Measurements from ENCODE around the gene SHISA5. TPM values are rescaled to one million over a fixed set of nuclear protein-coding genes. Genes with fewer than 3 reads are reported as not detected.
A peak's percentile ranks its signal among the peaks of the same experiment; 100 is the strongest.

The SHISA5 gene
- total RNA-seq, 1 donor from 2014 or later, result 95.7 TPM

DNA sequence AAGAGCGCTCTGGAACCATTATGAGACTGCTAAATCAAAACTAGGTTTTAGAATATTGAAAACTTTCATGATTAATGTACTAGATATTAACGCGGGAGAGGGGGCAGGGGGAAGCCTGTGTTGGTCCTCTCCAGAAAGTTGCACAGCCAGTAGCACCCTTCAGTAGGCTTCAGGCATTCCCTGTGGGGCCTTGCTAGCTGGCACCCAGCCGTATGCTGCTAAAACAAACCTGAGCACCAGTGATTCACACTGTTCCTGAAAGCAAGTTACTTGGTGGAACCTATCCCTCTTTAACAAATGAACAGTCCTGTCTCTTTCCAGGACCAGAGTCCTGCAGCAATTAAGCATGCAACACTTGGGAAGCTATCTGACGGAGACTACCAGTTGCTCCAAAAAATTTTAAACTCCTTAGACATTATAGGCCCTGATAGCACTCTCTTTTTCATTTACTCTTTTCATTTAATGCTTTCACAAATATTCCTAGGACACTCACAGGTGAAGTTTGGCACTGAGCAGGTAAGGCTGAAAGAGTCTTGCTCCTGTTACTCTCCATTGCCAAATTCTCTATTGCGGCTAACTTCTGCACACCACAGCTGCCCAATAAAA, 58.6 kb downstream of the SHISA5 start:
- Mint-ChIP-seq H3K9me3 (no peaks in the 10 kb centered on the region), H3K4me1 (peaks cover 52% of the 10 kb centered on the region), H3K4me3 (peak overlapping the region; percentile 85), H3K36me3 (ENCODE audit: low read depth) (peaks cover 35% of the 10 kb centered on the region), H3K27ac (peak overlapping the region; percentile 82), H3K27me3 (no peaks in the 10 kb centered on the region)
- ChIA-PET POLR2A (interaction anchor here (0.5 to 2.4 kb wide), 9 partner anchors 18 to 269 kb away, joined by 3 to 24 read pairs (median 4); partner anchors contain the start of gene CDC25A), CTCF (interaction anchor here (1.7 to 3.4 kb wide), 3 partner anchors 9 to 62 kb away, joined by 12 to 35 read pairs (median 16); no protein-coding TSS in a partner anchor)
- TF ChIP-seq, protein P1, sequence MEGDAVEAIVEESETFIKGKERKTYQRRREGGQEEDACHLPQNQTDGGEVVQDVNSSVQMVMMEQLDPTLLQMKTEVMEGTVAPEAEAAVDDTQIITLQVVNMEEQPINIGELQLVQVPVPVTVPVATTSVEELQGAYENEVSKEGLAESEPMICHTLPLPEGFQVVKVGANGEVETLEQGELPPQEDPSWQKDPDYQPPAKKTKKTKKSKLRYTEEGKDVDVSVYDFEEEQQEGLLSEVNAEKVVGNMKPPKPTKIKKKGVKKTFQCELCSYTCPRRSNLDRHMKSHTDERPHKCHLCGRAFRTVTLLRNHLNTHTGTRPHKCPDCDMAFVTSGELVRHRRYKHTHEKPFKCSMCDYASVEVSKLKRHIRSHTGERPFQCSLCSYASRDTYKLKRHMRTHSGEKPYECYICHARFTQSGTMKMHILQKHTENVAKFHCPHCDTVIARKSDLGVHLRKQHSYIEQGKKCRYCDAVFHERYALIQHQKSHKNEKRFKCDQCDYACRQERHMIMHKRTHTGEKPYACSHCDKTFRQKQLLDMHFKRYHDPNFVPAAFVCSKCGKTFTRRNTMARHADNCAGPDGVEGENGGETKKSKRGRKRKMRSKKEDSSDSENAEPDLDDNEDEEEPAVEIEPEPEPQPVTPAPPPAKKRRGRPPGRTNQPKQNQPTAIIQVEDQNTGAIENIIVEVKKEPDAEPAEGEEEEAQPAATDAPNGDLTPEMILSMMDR (IDR thresholded peaks at IDR 0.05), result no peak
- intact Hi-C loops (cut with micrococcal nuclease), result loop anchor here (10.0 kb wide), 2 partner anchors 269 to 361 kb away; partner anchors contain the start of gene IP6K2
- DNase-seq (no peak), ATAC-seq (ENCODE audit: low read depth) (no peak)

DNA sequence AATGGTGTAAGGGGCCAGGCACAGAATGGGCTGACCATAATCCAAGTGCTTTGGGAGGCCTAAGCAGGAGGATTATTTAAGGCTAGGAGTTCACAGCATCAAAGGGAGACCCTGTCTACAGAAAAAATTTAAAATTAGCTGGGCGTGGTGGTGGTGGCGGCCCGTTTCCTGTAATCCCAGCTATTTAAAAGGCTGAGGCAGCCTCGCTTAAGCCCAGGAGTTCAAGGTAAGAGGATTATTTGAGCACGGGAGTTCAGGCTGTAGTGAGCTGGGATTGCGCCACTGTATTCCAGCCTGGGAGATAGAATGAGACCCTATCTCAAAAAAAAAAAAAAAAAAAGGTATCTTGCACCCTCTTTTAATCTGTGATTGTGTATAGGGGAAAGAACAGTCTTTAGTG, 62.0 kb downstream of the SHISA5 start:
- peaks cover 58% of the 10 kb centered on the region for H3K4me1 Mint-ChIP-seq
- peak overlapping the region; percentile 98 for H3K4me3 Mint-ChIP-seq
- H3K27me3 Mint-ChIP-seq, result no peaks in the 10 kb centered on the region
- CTCF ChIA-PET, result interaction anchor here (0.9 kb wide), 1 partner anchor 41 kb away, joined by 3 read pairs; no protein-coding TSS in a partner anchor
- POLR2A ChIA-PET, result interaction anchor here (0.7 to 1.2 kb wide), 3 partner anchors 65 to 115 kb away, joined by 3 to 5 read pairs (median 4); partner anchors contain the start of gene PFKFB4
- DNase-seq, result no peak
- no peak for ATAC-seq (ENCODE audit: low read depth)
- H3K27ac Mint-ChIP-seq, result no peak overlapping the region
- intact Hi-C loops (cut with micrococcal nuclease), result loop anchor here (2.0 to 10.0 kb wide), 3 partner anchors 141 to 357 kb away; partner anchors contain the start of genes IP6K2 and NME6
- no peaks in the 10 kb centered on the region for H3K9me3 Mint-ChIP-seq
- TF ChIP-seq, protein P1 (IDR thresholded peaks at IDR 0.05), result no peak
- H3K36me3 Mint-ChIP-seq (ENCODE audit: low read depth), result peaks cover 40% of the 10 kb centered on the region

DNA sequence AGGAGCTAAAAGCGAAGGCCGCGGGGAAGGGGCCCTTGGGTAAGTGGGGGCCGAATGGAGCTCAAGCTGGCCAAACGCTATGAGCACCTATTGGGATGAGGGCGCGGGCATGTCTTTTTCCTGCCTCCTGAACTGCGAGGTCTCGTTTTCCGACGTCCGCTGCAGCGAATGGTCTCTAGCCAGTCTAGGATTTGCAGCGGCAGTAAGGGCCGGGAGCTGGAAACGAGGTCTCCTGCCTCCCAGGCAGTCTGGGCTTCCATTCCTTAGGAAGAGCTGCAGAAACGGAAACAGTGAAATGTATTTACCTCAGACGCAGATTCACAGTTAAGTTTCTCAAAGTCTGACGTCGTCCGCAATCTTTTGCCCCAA, 63.4 kb downstream of the SHISA5 start:
- Mint-ChIP-seq H3K9me3 (no peaks in the 10 kb centered on the region), H3K36me3 (ENCODE audit: low read depth) (peaks cover 36% of the 10 kb centered on the region), H3K4me1 (peaks cover 48% of the 10 kb centered on the region), H3K4me3 (peak overlapping the region; percentile 98), H3K27me3 (no peaks in the 10 kb centered on the region), H3K27ac (peak overlapping the region; percentile 95)
- intact Hi-C loops (cut with micrococcal nuclease), result loop anchor here (1.0 to 10.0 kb wide), 6 partner anchors 33 to 927 kb away; partner anchors contain the start of genes ELP6, IP6K2, NME6 and PFKFB4
- CTCF ChIA-PET, result interaction anchor here (0.9 to 11.5 kb wide), 5 partner anchors 25 to 107 kb away, joined by 3 to 206 read pairs (median 6); a partner anchor contains a TSS
- ATAC-seq (ENCODE audit: low read depth) (no peak), DNase-seq (no peak)
- POLR2A ChIA-PET, result interaction anchor here (0.6 to 2.9 kb wide), 17 partner anchors 10 to 1818 kb away, joined by 3 to 29 read pairs (median 7); partner anchors contain the start of genes PFKFB4, WDR6 and ZNF589
- TF ChIP-seq, protein P1 (IDR thresholded peaks at IDR 0.05), result no peak

DNA sequence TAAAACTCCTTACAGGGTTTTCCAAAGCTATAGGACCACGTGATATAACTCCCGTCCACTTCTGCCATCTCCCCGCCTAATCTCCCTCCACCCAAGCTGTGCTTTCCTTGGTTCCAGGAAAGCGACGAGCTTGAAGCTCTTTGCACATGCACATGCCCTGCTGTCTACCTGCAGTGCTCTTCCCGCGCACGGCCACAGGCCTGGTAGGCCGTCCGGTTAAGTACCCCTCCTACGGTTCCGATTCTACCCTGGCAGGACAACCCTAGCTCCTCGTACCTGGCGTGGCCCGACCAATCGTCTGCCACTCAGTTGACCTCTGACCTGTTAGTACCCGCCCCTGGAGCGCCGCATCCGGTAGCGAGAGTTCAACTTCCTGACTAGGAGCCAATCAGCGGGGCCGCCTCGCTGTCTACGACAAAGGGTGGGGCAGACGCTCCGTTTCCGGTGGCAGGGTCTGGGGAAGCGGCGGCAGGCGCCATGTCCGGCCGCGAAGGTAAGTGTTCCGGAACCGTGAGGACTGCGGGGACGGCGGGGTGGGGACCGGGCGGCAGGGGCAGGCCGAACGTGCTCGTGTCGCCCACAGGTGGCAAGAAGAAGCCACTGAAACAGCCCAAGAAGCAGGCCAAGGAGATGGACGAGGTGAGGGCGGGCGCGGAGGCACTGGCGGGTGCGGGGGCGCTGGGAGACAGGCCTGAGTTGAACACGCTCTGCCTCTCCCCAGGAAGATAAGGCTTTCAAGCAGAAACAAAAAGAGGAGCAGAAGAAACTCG, 64.0 kb downstream of the SHISA5 start, which contains the start of the genes CCDC51 and TMA7:
Gene CCDC51, minus strand, starts transcription at position 300 of the 770 bp plus-strand sequence. CDS start 4,991 bp downstream, outside the sequence.
Gene TMA7, plus strand, starts transcription at position 438 of the 770 bp plus-strand sequence. Its CDS starts 40 bp downstream, at position 478.
- Mint-ChIP-seq H3K4me1 (peaks cover 45% of the 10 kb centered on the region), H3K9me3 (no peaks in the 10 kb centered on the region), H3K4me3 (peak within 1 kb of the TSS; percentile 98), H3K36me3 (ENCODE audit: low read depth) (peaks cover 38% of the 10 kb centered on the region), H3K27ac (peak within 1 kb of the TSS; percentile 95), H3K27me3 (no peaks in the 10 kb centered on the region)
- ChIA-PET CTCF (interaction anchor here (0.6 to 11.5 kb wide), 11 partner anchors 25 to 678 kb away, joined by 3 to 206 read pairs (median 4); a partner anchor contains a TSS), POLR2A (interaction anchor here (0.5 to 2.9 kb wide), 23 partner anchors 10 to 590 kb away, joined by 3 to 29 read pairs (median 5); partner anchors contain the start of genes NME6, PFKFB4, SHISA5 and WDR6)
- ATAC-seq (ENCODE audit: low read depth) (peak; percentile 95), DNase-seq (peak; percentile 96)
- TF ChIP-seq, protein P1 (IDR thresholded peaks at IDR 0.05), result no peak
- intact Hi-C loops (cut with micrococcal nuclease), result loop anchor here (1.0 to 10.0 kb wide), 6 partner anchors 33 to 927 kb away; partner anchors contain the start of genes ELP6, IP6K2, NME6 and PFKFB4

Data from activated B cell treated with CpG ODN at 0.5 μM for 24 hours (primary cell).